M059J (cell line): ENCODE data around the gene DDX47. TPM values are rescaled to one million over a fixed set of nuclear protein-coding genes. Genes with fewer than 3 reads are reported as not detected.
"Not testable (repeated sequence)": the region's sequence is repeated elsewhere in the genome, so short reads cannot be mapped to it uniquely, and the experiment has no call there.

Source experiments
- DNase-seq: peaks from one replicate; pipeline ENCODE4 v3.0.0-alpha.2; 2012; ENCODE audit warnings: low read depth
- total RNA-seq: library from RNA; depleted of rRNA; stranded (reverse); fragments of >200 nt; shearing (Covaris generic); gene quantifications from 2 replicates; pipeline ENCODE4 v1.2.3, GENCODE V29; 2014

The DDX47 gene
- total RNA-seq, 1 experiment from 2014 or later, result 125 TPM

- DNase-seq, result not testable (repeated sequence)
These were observed 7.2 kb downstream of the DDX47 start for GRCh38 chr12:12820376-12820775.

- no peak for DNase-seq
These were observed 8.8 kb downstream of the DDX47 start for GRCh38 chr12:12821975-12822374.

GRCh38 chr12:12822886-12823285, 9.7 kb downstream of the DDX47 start:
- peak; percentile 50 for DNase-seq

GRCh38 chr12:12823300-12823699, 10.2 kb downstream of the DDX47 start:
- DNase-seq, result peak; percentile 78

GRCh38 chr12:12823811-12824210, 10.7 kb downstream of the DDX47 start:
- DNase-seq, result no peak

GRCh38 chr12:12835378-12836146, 22.4 kb downstream of the DDX47 start:
- DNase-seq, result peak; percentile 97

- DNase-seq, result peak; percentile 36
These were observed 23.4 kb downstream of the DDX47 start for GRCh38 chr12:12836571-12836970.

- DNase-seq, result peak; percentile 89
These were observed 24.1 kb downstream of the DDX47 start for GRCh38 chr12:12837025-12837812.

- peak; percentile 57 for DNase-seq
These were observed 24.6 kb downstream of the DDX47 start for GRCh38 chr12:12837813-12838153.

GRCh38 chr12:12839003-12839395, 25.9 kb downstream of the DDX47 start:
- DNase-seq, result peak; percentile 26

GRCh38 chr12:12839439-12839838, 26.3 kb downstream of the DDX47 start:
- DNase-seq, result not testable (repeated sequence)

GRCh38 chr12:12839873-12840579, 26.9 kb downstream of the DDX47 start:
- peak; percentile 99 for DNase-seq

- DNase-seq, result no peak
These were observed 27.4 kb downstream of the DDX47 start for GRCh38 chr12:12840580-12840899.

- peak; percentile 27 for DNase-seq
These were observed 28.3 kb downstream of the DDX47 start for GRCh38 chr12:12841428-12841827.

- no peak for DNase-seq
These were observed 32.7 kb downstream of the DDX47 start for GRCh38 chr12:12845794-12846243.

- not testable (repeated sequence) for DNase-seq
These were observed 33.6 kb downstream of the DDX47 start for GRCh38 chr12:12846780-12847179.

- no peak for DNase-seq
These were observed 40.3 kb downstream of the DDX47 start for GRCh38 chr12:12853435-12853834.

GRCh38 chr12:12859690-12860089, 46.5 kb downstream of the DDX47 start:
- DNase-seq, result peak; percentile 85

- no peak for DNase-seq
These were observed 51.1 kb downstream of the DDX47 start for GRCh38 chr12:12864243-12864642.

- no peak for DNase-seq
These were observed 55.5 kb downstream of the DDX47 start for GRCh38 chr12:12868477-12869235.

GRCh38 chr12:12870465-12870864, 57.3 kb downstream of the DDX47 start:
- DNase-seq, result peak; percentile 99
